Stimulated activated CD4-positive, alpha-beta T cell treated with anti-CD3 and anti-CD28 coated beads, Interleukin-12 subunit alpha, Interleukin-12 subunit beta, amount 100 ng/mL, for 48 hours (primary cell): ENCODE measurements around the gene GEN1.

Experiments used
- DNase-seq, 3 donors: peaks; one replicate each; pipeline ENCODE4 v3.0.0-alpha.2; 2020; ENCODE audit warnings: low read depth in 2 of 3, low spot score in 1 of 3

The GEN1 gene

GRCh38 chr2:17753803-17754663 lies at the start of gene GEN1, which contains the start of gene SMC6:
TSS of gene GEN1 (plus strand) at chr2:17754138. CDS start at chr2:17759944, 5,806 bp downstream.
TSS of gene SMC6 (minus strand) at chr2:17753810. CDS start at chr2:17745946, 7,864 bp downstream.
- DNase-seq, result peak; percentile 80 to 90 (median 87)

GRCh38 chr2:17706845-17707244 lies 47.1 kb upstream of the GEN1 start:
- no peak for DNase-seq

- DNase-seq, result no peak
Measured at GRCh38 chr2:17708501-17708900, 45.4 kb upstream of the GEN1 start.

GRCh38 chr2:17709897-17710296 lies 44.0 kb upstream of the GEN1 start:
- DNase-seq, result no peak

- no peak for DNase-seq
Measured at GRCh38 chr2:17710547-17711248, 43.2 kb upstream of the GEN1 start.

- DNase-seq, result no peak
Measured at GRCh38 chr2:17713291-17713690, 40.6 kb upstream of the GEN1 start.

GRCh38 chr2:17717666-17718065 lies 36.3 kb upstream of the GEN1 start:
- DNase-seq, result no peak

- no peak for DNase-seq
Measured at GRCh38 chr2:17718689-17719088, 35.2 kb upstream of the GEN1 start.

GRCh38 chr2:17719562-17720371 lies 34.2 kb upstream of the GEN1 start:
- no peak for DNase-seq

GRCh38 chr2:17728210-17728609 lies 25.7 kb upstream of the GEN1 start:
- no peak for DNase-seq

- no peak for DNase-seq
Measured at GRCh38 chr2:17729880-17730279, 24.1 kb upstream of the GEN1 start.

GRCh38 chr2:17733599-17733998 lies 20.3 kb upstream of the GEN1 start:
- DNase-seq, result no peak

GRCh38 chr2:17735864-17736263 lies 18.1 kb upstream of the GEN1 start:
- no peak for DNase-seq

- DNase-seq, result no peak
Measured at GRCh38 chr2:17736989-17737388, 16.9 kb upstream of the GEN1 start.

GRCh38 chr2:17740203-17740602 lies 13.7 kb upstream of the GEN1 start:
- no peak for DNase-seq

GRCh38 chr2:17747684-17748452 lies 6.1 kb upstream of the GEN1 start:
- no peak for DNase-seq

- DNase-seq, result no peak
Measured at GRCh38 chr2:17748745-17749144, 5.2 kb upstream of the GEN1 start.

- DNase-seq, result no peak
Measured at GRCh38 chr2:17749753-17750438, 4.0 kb upstream of the GEN1 start.

GRCh38 chr2:17752246-17752645 lies 1.7 kb upstream of the GEN1 start:
- DNase-seq, result no peak
